Neural progenitor cell (in vitro differentiated cells): ENCODE measurements around the gene WNT2B.

Experiments used
- EZH2 ChIP-seq: fragments of 200-600 bp; sonication (generic); IDR thresholded peaks from 2 replicates; pipeline ENCODE4 v1.6.1; 2017; ENCODE audit warnings: antibody characterized with exemption, mild to moderate bottlenecking, moderate library complexity
- EZH2phosphoT487 ChIP-seq: fragments of 200-600 bp; sonication (generic); IDR thresholded peaks from 2 replicates; pipeline ENCODE4 v1.6.1; 2017; ENCODE audit warnings: antibody characterized with exemption
- TF ChIP-seq, protein P1 (sequence below): fragments of 200-600 bp; sonication (generic); IDR thresholded peaks from 2 replicates; pipeline ENCODE4 v1.5.1; 2017; ENCODE audit warnings: antibody characterized with exemption, mild to moderate bottlenecking

DNA sequence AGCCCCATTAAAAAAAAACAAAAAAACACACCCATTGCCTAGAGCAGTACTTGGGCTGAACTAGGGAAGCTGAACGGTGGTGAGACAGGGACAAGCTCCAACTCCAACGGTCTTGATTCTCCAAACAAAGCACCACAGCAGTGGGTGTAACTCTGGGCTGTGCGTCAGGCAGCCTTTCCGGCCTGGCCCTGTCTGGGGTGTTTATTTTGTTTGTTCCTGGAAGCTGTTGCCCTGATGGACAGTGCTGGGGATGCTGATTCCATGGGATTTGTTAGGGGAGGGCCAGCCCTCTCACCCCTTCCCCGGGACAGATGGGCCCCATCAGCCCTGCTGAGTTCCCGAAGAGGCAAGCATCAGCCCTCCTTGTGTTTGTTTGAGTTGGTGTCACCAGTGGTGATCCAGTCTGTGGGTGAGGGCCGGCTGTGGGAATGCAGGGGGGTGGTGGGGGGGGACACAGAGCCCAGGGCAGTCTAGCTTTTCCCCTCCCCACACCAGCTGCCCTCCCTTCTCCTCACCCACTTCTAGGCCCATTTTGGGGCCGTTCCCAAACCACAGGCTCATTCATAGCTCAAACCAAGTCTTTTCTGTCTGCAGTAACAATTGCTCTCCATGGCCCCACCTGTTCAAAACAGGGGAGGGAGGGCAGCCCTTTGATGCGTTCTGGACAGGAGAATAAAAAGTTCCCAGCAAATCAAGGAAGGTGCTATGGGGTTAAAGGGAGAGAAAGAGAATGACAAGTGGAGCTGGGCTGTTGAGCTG, 4.5 kb downstream of the WNT2B start:
- TF ChIP-seq, protein P1, sequence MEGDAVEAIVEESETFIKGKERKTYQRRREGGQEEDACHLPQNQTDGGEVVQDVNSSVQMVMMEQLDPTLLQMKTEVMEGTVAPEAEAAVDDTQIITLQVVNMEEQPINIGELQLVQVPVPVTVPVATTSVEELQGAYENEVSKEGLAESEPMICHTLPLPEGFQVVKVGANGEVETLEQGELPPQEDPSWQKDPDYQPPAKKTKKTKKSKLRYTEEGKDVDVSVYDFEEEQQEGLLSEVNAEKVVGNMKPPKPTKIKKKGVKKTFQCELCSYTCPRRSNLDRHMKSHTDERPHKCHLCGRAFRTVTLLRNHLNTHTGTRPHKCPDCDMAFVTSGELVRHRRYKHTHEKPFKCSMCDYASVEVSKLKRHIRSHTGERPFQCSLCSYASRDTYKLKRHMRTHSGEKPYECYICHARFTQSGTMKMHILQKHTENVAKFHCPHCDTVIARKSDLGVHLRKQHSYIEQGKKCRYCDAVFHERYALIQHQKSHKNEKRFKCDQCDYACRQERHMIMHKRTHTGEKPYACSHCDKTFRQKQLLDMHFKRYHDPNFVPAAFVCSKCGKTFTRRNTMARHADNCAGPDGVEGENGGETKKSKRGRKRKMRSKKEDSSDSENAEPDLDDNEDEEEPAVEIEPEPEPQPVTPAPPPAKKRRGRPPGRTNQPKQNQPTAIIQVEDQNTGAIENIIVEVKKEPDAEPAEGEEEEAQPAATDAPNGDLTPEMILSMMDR = no peak
- TF ChIP-seq EZH2 (no peak), EZH2phosphoT487 (no peak)
